Keratinocyte (primary cell): ENCODE results near the gene TMEM229B. TPM values are rescaled to one million over a fixed set of nuclear protein-coding genes. Genes with fewer than 3 reads are reported as not detected.
A peak's percentile ranks its signal among the peaks of the same experiment; 100 is the strongest.

Experiments used
- DNase-seq: peaks from one replicate; pipeline ENCODE4 v3.0.0-alpha.2; 2011; ENCODE audit warnings: low read depth, missing footprints, low spot score
- FAIRE-seq: peaks from 2 replicates; lab custom pipeline; 2011; peaks lifted over from hg19 to GRCh38; lab: Jason Lieb, UNC
- H2AFZ ChIP-seq: 2 replicates; pipeline ENCODE4 v1.6.0; 2012; ENCODE audit warnings: low read length, control low read depth, inconsistent platforms; ENCODE audit not compliant: control insufficient read depth
- H3K27ac ChIP-seq: 2 replicates; pipeline ENCODE4 v1.5.1; 2011; ENCODE audit warnings: low read length; ENCODE audit not compliant: control insufficient read depth, insufficient read depth
- H3K27me3 ChIP-seq: 3 replicates; pipeline ENCODE4 v1.6.0; 2011; ENCODE audit warnings: low read length; ENCODE audit not compliant: control insufficient read depth, insufficient read depth; ENCODE audit errors: extremely low read depth
- H3K36me3 ChIP-seq, 2 experiments: 2 replicates in 1 of 2; 3 replicates in 1 of 2; pipeline ENCODE4 v1.5.1; 2011; ENCODE audit warnings: low read length in 2 of 2, mild to moderate bottlenecking in 1 of 2; ENCODE audit not compliant: control insufficient read depth in 2 of 2, insufficient read depth in 2 of 2; ENCODE audit errors: extremely low read depth in 1 of 2
- H3K4me1 ChIP-seq: 3 replicates; pipeline ENCODE4 v1.5.1; 2011; ENCODE audit warnings: low read length; ENCODE audit not compliant: control insufficient read depth, insufficient read depth; ENCODE audit errors: extremely low read depth
- H3K4me2 ChIP-seq: 3 replicates; pipeline ENCODE4 v1.6.0; 2011; ENCODE audit warnings: low read depth, low read length; ENCODE audit not compliant: control insufficient read depth, insufficient read depth; ENCODE audit errors: extremely low read depth
- H3K4me3 ChIP-seq, 3 experiments: fragments of 200-600 bp in 1 of 3; sonication (generic) in 1 of 3; 2 replicates in 2 of 3; 3 replicates in 1 of 3; pipeline ENCODE4 v1.5.1; 2011 to 2016; ENCODE audit warnings: low read length in 3 of 3, mild to moderate bottlenecking in 3 of 3, control low read depth in 2 of 3, inconsistent platforms in 1 of 3, low read depth in 1 of 3, mixed read lengths in 1 of 3, mixed run types in 1 of 3, moderate library complexity in 1 of 3; ENCODE audit not compliant: control insufficient read depth in 2 of 3, insufficient read depth in 2 of 3; ENCODE audit errors: extremely low read depth in 1 of 3
- H3K79me2 ChIP-seq: 2 replicates; pipeline ENCODE4 v1.6.0; 2012; ENCODE audit warnings: low read length; ENCODE audit not compliant: control insufficient read depth, insufficient read depth
- H3K9ac ChIP-seq: 3 replicates; pipeline ENCODE4 v1.6.0; 2011; ENCODE audit warnings: low read length; ENCODE audit not compliant: control insufficient read depth, insufficient read depth; ENCODE audit errors: extremely low read depth
- H3K9me1 ChIP-seq: 3 replicates; pipeline ENCODE4 v1.6.0; 2011; ENCODE audit warnings: low read length; ENCODE audit not compliant: control insufficient read depth, insufficient read depth; ENCODE audit errors: extremely low read depth
- H3K9me3 ChIP-seq: 2 replicates; pipeline ENCODE4 v1.5.1; 2012; ENCODE audit warnings: low read depth, low read length; ENCODE audit not compliant: control insufficient read depth
- H4K20me1 ChIP-seq: 3 replicates; pipeline ENCODE4 v1.6.0; 2011; ENCODE audit warnings: low read length; ENCODE audit not compliant: control insufficient read depth, insufficient read depth; ENCODE audit errors: extremely low read depth
- EZH2 ChIP-seq: IDR thresholded peaks from one replicate; pipeline ENCODE4 v1.6.1; 2012; ENCODE audit warnings: inconsistent platforms, mild to moderate bottlenecking, low read length, moderate library complexity
- dilution Hi-C: fragments of 300-500 bp; cut with MboI; formaldehyde crosslinking; loops from one replicate; pipeline ENCODE4 v1.7.0; 2020; ENCODE audit warnings: low sequenced_read_pairs; ENCODE audit not compliant: extremely low pct_ligation_motif_present
- polyA plus RNA-seq, 5 experiments: library from polyadenylated mRNA; depleted of rRNA in 3 of 5; stranded (reverse) in 3 of 5; stranded (forward) in 1 of 5; unstranded in 1 of 5; fragments of >200 nt; gene quantifications; 1 replicate in 1 of 5; 2 replicates in 3 of 5; 3 replicates in 1 of 5; pipeline versions ENCODE4 v1.2.1 to v1.2.3, GENCODE V29; 2011 to 2012; ENCODE audit warnings: missing spikeins in 2 of 5, low read depth in 1 of 5, low replicate concordance in 1 of 5
- TF ChIP-seq, protein P1 (sequence below), 3 experiments: IDR thresholded peaks in 1 of 3; conservative IDR thresholded peaks in 1 of 3; optimal IDR thresholded peaks in 1 of 3; 2 replicates in 2 of 3; 3 replicates in 1 of 3; pipeline versions ENCODE3 to v1.5.1; 2011; ENCODE audit warnings: low read length in 3 of 3, mild to moderate bottlenecking in 3 of 3, moderate library complexity in 2 of 3, control low read depth in 1 of 3, inconsistent platforms in 1 of 3; ENCODE audit not compliant: insufficient read depth in 2 of 3; ENCODE audit errors: extremely low read depth in 1 of 3

TMEM229B gene
- polyA plus RNA-seq, 1 donor (not counting 4 experiments of a cell fraction or from before 2014, with no cell fraction given): 1.0 TPM

- no peak for TF ChIP-seq EZH2
- TF ChIP-seq, protein P1, sequence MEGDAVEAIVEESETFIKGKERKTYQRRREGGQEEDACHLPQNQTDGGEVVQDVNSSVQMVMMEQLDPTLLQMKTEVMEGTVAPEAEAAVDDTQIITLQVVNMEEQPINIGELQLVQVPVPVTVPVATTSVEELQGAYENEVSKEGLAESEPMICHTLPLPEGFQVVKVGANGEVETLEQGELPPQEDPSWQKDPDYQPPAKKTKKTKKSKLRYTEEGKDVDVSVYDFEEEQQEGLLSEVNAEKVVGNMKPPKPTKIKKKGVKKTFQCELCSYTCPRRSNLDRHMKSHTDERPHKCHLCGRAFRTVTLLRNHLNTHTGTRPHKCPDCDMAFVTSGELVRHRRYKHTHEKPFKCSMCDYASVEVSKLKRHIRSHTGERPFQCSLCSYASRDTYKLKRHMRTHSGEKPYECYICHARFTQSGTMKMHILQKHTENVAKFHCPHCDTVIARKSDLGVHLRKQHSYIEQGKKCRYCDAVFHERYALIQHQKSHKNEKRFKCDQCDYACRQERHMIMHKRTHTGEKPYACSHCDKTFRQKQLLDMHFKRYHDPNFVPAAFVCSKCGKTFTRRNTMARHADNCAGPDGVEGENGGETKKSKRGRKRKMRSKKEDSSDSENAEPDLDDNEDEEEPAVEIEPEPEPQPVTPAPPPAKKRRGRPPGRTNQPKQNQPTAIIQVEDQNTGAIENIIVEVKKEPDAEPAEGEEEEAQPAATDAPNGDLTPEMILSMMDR (optimal IDR thresholded peaks at IDR 0.05 in 1 of 3, IDR thresholded peaks at IDR 0.05 in 1 of 3, conservative IDR thresholded peaks at IDR 0.05 in 1 of 3; ENCODE audit: extremely low read depth in 1 of 3, insufficient read depth in 2 of 3, low read length in 3 of 3): no peak
- DNase-seq (no peak), FAIRE-seq (no peak)
- Histone ChIP-seq H4K20me1 (no peaks in the 10 kb centered on the region), H3K27me3 (no peaks in the 10 kb centered on the region), H3K4me3 (no peak overlapping the region), H3K9ac (no peak overlapping the region), H3K27ac (no peak overlapping the region), H3K4me1 (peaks cover 35% of the 10 kb centered on the region), H3K9me1 (no peaks in the 10 kb centered on the region), H3K79me2 (no peaks in the 10 kb centered on the region), H3K9me3 (no peaks in the 10 kb centered on the region), H2AFZ (no peak overlapping the region), H3K36me3 (no peaks in the 10 kb centered on the region), H3K4me2 (no peak overlapping the region)
- dilution Hi-C loops: no loop called here
These were observed 64.0 kb downstream of the TMEM229B start for GRCh38 chr14:67424539-67424938.

GRCh38 chr14:67423424-67423823, 65.1 kb downstream of the TMEM229B start:
- H3K79me2 ChIP-seq: no peaks in the 10 kb centered on the region
- dilution Hi-C loops: no loop called here
- no peaks in the 10 kb centered on the region for H4K20me1 ChIP-seq
- TF ChIP-seq, protein P1 (optimal IDR thresholded peaks at IDR 0.05 in 1 of 3, IDR thresholded peaks at IDR 0.05 in 1 of 3, conservative IDR thresholded peaks at IDR 0.05 in 1 of 3; ENCODE audit: extremely low read depth in 1 of 3, insufficient read depth in 2 of 3, low read length in 3 of 3): no peak
- no peak for TF ChIP-seq EZH2
- H3K9me3 ChIP-seq: no peaks in the 10 kb centered on the region
- FAIRE-seq: no peak
- H3K4me3 ChIP-seq: no peak overlapping the region
- H3K27me3 ChIP-seq: no peaks in the 10 kb centered on the region
- peaks cover 42% of the 10 kb centered on the region for H3K4me1 ChIP-seq
- no peak overlapping the region for H3K4me2 ChIP-seq
- peak overlapping the region; percentile 37 for H2AFZ ChIP-seq
- no peaks in the 10 kb centered on the region for H3K36me3 ChIP-seq
- no peaks in the 10 kb centered on the region for H3K9me1 ChIP-seq
- no peak for DNase-seq
- H3K27ac ChIP-seq: no peak overlapping the region
- no peak overlapping the region for H3K9ac ChIP-seq
